ENCODE measurements around the gene ZNF385C.

The ZNF385C gene

GRCh38 chr17:42122371-42123303 lies 24.4 kb upstream of the ZNF385C start, which contains the start of gene HSPB9:
HSPB9 (plus strand) TSS chr17:42122804; CDS start chr17:42122851, 47 bp downstream.
- DNase-seq, result no peak

DNA sequence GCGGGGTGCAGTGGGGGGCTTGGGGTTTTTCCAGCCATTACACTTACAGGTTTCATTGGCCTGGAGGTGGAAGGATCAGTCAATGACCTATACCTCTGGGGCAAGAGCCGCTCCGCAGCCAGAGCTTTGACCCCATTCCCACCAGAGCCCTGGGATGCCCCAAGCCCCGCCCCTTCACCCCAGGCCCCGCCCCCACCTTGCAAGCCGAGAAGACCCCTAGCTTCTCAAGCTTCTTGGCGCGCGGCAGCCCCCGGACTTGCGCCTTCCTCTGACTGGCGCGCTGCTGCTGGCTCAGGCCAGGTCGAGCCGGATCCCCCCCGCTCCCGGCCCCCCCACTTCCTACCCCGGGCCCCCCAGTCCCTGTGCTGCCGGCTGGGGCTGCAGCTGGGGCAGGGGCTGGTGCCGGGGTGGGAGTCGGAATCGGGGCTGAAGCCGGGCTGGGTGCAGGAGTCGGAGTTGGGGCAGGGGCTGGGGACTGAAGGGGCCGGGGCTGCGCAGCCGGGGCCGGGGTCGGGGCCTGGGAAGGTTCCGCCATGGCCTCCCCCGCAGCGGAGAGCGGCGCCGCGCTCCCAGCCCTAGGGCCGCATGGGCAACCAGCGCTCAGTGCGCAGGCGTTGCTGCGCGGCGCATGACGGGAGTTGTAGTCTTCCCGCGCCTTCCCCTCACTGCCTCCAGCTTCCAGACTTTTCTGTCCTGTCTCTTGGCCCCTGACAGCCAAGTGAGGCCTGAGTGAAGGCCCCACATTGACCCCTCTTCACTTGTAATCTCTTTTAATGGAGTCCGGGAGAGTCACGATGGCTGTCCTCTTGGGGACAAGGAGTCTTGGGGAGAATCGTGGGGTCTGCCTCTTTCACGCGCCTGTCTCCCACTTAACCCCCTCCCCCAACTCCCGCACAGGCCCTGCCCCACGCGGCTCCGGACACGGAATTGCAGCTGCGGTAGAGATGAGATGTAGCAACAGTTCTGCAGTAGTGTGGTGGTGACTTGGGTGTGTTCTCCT lies 22.8 kb upstream of the ZNF385C start, which contains the start of gene KAT2A:
Gene KAT2A, minus strand, starts transcription at position 598 of the 1,000 bp plus-strand sequence. Its CDS starts 63 bp downstream, at position 535.
- peak; percentile 70 for DNase-seq

- DNase-seq, result no peak
Observed at GRCh38 chr17:42120161-42120769, 22.0 kb upstream of the ZNF385C start.

- no peak for DNase-seq
Observed at GRCh38 chr17:42119301-42119700, 21.0 kb upstream of the ZNF385C start.

DNA sequence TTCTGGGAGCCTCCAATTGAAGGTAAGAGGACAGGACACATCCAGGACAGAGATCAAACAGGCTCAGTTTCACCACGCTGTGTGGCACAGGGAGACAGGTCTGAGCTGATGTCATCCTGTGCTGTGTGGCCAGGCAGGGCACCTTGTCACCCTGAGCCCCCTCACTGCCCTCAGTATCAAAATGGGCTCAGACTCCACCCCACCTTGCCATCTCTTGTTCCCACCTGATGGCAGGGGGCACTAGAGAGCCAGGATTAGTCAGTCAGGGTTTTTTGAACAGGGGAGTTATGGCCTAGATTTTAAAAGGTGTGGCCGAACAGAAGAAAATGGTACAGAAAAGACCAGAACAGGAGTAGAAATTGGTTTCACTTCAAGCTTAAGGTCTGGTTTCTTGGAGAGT lies 20.3 kb upstream of the ZNF385C start:
- DNase-seq, result no peak

- DNase-seq, result no peak
Observed at GRCh38 chr17:42118126-42118510, 19.8 kb upstream of the ZNF385C start.

DNA sequence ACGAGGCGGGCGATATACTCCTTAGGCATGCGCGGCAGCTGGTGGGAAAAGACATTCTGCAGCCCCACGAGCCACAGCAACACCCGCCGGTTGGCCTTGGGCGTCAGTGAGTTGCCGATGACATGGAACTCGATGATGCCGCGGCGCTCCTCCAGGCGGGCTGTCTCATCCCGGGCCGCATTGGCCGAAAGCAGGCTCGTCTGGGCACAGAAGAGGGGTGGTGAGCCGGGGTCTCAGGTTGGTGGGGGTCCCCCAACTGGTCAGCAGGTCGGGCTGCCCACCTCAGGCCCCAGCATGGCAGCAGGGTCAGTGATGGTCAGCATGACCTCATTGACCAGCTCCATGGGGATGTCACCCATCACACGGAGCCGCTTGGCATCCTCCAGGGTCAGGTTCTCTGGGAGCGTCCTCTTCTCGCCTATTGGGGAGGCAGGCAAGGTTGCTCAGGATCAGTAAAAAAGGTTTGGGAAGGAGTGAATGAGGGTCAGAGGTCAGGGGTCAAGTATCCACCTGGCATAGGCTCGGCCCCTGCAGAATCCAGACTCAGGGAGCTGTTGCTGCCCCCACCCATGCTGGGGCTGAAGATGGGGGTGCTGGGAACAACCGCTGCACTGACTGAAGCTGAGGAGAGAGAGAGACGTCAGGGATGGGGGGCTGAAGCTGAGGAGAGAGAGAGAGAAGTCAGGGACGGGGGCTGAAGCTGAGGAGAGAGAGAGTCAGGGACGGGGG lies 19.3 kb upstream of the ZNF385C start:
- DNase-seq, result no peak

DNA sequence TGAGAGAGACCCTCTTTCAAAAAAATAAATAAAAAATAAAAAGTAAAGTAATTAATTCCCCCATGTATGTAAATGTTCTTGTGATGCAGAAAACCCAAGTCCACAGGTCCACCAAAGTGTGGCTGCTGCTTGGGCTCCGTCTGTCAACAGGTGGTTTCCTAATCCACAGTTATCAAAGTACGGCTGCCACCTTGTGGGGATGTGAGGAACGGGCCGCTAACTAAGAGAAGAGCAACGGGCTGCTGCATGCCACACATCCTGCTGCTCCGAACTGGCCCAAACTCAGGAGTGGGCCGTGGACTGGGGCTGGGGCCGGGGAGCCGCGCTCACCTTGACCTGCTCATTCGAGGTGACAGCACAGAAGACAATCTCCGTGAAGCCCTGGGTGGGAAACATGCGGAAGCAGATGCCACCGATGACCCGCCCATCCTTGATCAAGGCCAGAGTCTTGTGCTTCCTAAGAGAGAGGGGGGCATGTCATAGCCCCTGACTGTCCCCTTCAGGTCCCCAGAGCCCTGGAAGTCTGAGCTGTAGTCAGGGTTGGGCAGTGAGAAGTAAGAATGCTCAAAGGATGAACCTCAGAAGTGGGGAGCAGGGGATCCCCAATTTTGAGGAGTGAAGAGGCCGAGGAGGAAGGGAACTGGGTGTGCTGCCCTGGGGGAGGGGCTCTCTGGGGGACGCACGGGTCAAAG lies 18.6 kb upstream of the ZNF385C start:
- peak; percentile 73 for DNase-seq

DNA sequence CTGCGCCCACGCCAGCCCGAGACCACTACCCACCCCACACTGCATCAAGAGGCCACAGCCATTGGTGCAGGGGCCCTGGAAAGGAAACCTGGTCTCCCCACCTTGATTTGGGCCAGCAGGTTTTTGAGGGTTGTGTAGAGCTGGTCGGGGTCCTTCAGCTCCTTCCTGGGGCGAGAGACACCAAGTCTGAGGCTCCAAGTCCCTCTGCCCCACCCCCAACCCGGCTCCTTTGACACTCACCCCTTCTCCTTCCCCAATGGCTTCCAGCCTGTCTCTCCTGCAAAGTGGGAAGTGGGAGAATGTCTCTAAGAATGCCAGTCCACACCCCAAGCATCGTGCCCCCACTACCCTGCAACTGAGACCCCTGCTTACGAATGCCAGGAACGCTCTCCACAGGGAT lies 15.8 kb upstream of the ZNF385C start:
- DNase-seq, result no peak

GRCh38 chr17:42113293-42114069 lies 15.2 kb upstream of the ZNF385C start:
- no peak for DNase-seq

GRCh38 chr17:42112552-42113176 lies 14.4 kb upstream of the ZNF385C start, which contains the start of gene DHX58:
DHX58 (minus strand) TSS chr17:42112714; CDS start chr17:42111892, 822 bp downstream.
- peak; percentile 64 for DNase-seq

DNA sequence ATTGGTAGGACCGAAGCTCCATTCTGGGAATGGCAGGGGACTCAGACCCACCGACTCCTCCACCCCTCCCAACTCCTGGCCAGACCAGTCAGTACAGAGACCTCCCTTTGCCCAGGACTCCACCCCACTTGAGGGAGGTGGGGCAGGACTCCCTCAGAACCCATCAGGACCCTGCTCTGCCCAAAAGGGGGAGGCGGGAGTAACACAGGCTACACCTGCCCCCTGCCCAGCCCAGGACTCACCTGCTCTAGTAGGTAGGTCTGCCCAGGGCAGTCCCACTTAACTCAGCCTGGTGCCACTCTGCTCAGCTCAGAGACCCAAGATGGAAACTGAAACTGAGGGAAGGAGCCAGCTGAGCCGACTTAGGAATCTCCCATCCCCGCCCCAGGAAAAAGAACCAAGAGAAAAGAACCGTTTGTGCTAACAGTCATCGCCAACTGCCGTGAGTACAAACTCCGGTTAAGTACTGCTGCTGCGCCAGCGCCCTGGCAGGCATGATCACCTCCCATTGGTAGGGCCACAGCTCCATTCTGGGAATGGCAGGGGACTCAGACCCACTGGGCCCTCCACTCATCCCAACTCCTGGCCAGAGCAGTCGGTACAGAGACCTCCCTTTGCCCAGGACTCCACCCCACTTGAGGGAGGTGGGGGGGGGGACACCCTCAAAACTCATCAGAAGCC lies 13.7 kb upstream of the ZNF385C start:
- DNase-seq, result no peak

GRCh38 chr17:42111265-42111636 lies 13.0 kb upstream of the ZNF385C start:
- no peak for DNase-seq

DNA sequence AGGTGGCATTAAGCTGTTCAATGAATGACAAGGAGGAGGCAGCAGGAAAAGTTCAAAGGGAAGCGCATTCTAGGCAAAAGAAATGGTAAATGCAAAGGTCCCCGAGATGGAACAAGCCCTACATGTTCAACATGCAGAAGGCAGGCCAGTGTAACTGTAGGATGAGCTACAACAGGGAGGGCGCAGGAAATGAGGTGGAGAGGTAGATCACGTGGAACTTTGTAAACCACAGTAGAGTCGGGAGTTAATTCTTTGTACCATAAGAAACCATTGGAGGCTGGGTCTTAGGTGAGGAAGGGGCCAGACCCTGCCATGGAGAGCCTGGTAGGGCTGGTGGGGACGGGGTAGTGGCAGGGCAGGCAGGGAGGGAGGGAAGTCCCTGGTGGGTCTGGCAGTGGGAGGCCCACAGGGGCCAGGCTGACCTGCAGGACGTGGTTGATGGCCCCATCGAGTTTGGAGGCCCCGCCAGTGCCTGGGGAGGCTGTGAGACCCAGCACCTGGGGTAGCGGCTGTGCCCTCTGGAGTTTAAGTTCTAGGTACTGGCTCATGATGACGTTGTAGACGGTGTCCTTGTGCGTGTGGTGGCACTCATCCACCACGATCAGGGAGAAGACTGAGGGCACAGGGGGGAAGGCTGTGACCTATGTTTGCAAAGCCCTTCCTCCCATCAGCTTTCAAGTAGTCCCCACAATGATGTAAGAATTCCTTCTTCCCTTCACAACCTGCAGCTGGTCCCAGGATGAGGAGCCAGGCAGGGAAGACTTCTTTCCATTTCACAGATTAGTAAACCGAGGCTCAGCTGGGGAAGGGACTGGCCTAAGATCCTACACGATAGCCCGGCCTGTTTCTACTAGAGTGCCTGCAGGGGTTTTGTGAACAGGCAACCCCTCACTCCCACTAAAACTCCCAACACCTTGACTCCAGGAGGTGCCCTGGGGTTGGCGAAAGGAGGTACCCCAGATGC lies 12.3 kb upstream of the ZNF385C start:
- no peak for DNase-seq

DNA sequence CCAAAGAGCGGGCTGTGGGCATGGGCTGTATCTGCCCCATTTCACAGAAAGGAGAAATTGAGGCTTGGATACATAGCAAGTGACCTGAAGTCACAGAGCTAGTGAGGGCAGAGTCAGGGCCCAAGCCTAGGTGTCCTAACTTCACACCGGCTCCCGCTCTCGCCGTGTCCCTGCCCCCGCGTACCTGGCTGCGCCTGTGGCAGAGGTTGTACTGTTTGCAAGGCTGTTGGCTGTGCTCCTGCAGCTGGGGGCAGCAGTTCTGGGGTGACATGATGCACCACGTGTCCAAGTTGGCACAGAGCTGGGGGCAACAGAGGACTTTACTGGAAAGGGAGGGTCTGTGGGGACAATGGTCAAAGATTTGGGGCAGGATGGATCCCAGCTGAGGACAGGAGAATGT lies 10.8 kb upstream of the ZNF385C start:
- DNase-seq, result no peak

DNA sequence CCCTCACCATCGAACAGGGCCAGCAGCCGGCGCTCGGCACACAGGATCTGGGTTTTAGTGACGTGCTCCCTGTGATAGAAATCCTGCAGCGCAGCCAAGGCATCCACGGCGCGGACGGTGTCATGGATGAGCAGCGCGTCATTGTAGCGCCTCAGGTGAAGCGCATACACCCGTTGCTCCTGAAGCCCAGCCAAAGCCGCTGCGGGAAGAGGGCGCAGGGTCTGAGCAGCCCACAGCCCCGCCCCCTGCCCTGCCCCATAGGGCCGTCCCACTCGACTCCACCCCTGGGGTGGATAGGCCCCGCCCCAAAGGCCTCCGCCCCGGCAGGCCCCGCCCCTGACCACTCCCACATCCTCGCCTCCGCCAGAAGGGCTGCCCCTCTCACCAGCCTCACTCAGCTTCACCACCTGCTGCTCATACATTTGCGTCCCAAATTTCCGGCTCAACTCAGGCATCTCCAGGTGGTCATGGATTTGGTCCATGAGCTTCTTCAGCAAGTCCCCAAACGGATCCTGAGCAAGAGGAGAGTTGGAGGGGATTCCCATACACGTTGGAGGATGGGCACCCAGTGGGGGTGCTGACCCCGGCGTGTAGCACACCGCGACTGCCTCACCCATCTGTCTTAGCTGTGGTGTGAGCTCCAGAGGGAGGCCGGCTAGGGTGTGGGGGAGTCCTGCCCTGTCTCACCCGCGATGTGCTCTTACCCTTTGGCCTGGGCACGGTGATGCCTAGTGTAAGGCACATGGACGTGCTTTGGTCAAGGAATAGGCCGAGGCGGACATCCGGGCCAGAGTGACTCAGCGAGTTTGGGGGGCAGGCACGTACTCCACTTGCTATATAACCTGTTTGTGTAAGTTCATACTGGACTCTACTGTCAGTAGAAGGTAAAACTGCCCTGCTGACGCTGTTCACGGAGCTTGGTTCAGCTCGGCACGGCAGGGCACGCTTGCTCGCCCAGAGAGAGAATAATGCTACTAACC lies 9.6 kb upstream of the ZNF385C start:
- no peak for DNase-seq

- DNase-seq, result no peak
Observed at GRCh38 chr17:42107124-42107523, 8.9 kb upstream of the ZNF385C start.

Measured in HCEC 1CT (cell line).